D721Med (cell line): Measurements from ENCODE around the gene NPY2R.

Source experiments
- DNase-seq: peaks from one replicate; pipeline ENCODE4 v3.0.0; 2011; ENCODE audit warnings: low spot score; ENCODE audit not compliant: insufficient read length
- FAIRE-seq: peaks from 2 replicates; lab custom pipeline; 2011; peaks lifted over from hg19 to GRCh38; lab: Jason Lieb, UNC
- TF ChIP-seq, protein P1 (sequence below): IDR thresholded peaks from 2 replicates; pipeline ENCODE4 v1.5.1; 2012; ENCODE audit warnings: mild to moderate bottlenecking, control low read depth; ENCODE audit not compliant: insufficient read depth; ENCODE audit errors: missing control alignments

NPY2R gene

DNA sequence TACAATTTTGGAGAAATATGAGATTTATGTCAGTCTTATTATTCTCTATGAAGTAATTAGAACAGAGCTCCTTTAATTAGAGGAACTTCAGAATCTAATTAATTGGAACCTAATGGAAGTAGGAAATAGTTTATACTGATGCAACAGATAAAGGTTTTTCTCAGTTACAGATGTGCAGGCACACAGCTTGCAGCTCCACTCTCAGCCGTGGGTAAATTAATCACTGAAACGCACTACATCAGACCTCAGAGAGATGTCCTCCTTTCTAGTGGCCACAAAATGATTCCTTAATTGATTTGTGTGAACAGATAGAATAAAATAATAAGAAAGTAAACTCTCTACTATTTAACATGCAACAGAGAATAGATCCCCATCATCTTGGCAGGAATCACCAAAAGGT is 21.5 kb upstream of the NPY2R start:
- FAIRE-seq (no peak), DNase-seq (no peak)
- TF ChIP-seq, protein P1, sequence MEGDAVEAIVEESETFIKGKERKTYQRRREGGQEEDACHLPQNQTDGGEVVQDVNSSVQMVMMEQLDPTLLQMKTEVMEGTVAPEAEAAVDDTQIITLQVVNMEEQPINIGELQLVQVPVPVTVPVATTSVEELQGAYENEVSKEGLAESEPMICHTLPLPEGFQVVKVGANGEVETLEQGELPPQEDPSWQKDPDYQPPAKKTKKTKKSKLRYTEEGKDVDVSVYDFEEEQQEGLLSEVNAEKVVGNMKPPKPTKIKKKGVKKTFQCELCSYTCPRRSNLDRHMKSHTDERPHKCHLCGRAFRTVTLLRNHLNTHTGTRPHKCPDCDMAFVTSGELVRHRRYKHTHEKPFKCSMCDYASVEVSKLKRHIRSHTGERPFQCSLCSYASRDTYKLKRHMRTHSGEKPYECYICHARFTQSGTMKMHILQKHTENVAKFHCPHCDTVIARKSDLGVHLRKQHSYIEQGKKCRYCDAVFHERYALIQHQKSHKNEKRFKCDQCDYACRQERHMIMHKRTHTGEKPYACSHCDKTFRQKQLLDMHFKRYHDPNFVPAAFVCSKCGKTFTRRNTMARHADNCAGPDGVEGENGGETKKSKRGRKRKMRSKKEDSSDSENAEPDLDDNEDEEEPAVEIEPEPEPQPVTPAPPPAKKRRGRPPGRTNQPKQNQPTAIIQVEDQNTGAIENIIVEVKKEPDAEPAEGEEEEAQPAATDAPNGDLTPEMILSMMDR, result no peak

DNA sequence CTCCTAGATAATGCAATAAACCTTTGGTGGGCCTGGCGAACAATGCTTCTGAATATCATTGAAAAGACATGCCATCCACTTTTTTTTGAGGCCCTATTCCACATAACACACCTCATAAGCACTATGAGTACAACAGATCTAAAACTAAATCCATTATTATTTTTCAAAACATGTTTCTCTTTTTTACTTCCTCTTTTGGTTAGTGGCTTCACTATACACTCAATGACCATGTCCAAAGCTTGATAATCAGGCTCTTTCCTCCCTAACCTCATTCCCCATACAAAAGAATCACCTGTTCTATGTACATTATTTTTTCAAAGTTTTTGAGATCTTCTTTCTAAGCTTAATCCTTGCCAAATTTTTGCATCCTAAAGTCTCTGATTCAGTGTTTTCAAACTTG is 20.4 kb upstream of the NPY2R start:
- FAIRE-seq, result no peak

DNA sequence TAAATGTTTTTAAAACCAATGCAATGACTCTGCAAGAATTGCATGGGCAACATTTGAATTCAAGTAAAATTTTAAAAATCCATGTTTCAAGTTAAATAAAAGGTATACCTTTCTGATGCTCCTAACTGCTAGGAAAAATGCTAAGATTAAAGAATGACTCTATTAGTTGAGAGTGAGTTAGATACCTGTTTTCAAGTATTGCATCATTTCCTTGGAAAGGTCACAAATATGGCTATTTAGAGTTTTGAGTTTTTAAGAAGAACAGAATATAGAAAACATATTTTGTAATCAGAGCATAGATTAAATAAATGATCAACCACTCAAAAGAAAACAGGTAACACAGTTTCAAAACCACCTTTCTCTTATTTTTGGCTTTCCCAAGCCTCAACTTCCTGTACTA is 18.3 kb upstream of the NPY2R start:
- no peak for FAIRE-seq
- TF ChIP-seq, protein P1, result no peak
- no peak for DNase-seq

More for the DNA sequence above, 20.4 kb upstream of the NPY2R start:
- DNase-seq, result no peak
- TF ChIP-seq, protein P1, result no peak

DNA sequence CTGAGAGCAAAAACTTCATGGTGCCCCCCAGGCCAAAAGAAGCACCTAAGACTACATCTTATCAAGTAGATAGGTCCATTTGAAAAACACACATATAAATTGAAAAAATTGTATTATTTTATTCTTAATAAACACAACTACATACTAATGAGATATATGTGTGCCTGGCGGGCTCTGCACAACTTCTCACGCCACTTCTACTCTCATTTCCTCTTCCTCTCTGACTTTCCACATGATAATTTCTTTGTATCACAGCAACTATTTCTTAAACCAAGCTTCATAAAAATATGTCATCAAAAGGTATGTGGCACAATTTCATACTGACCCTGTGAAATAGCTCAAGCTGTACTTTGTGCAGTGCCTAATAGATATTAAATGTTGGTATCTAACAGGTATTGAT is 10.7 kb upstream of the NPY2R start:
- DNase-seq (no peak), FAIRE-seq (no peak)
- TF ChIP-seq, protein P1, result no peak

DNA sequence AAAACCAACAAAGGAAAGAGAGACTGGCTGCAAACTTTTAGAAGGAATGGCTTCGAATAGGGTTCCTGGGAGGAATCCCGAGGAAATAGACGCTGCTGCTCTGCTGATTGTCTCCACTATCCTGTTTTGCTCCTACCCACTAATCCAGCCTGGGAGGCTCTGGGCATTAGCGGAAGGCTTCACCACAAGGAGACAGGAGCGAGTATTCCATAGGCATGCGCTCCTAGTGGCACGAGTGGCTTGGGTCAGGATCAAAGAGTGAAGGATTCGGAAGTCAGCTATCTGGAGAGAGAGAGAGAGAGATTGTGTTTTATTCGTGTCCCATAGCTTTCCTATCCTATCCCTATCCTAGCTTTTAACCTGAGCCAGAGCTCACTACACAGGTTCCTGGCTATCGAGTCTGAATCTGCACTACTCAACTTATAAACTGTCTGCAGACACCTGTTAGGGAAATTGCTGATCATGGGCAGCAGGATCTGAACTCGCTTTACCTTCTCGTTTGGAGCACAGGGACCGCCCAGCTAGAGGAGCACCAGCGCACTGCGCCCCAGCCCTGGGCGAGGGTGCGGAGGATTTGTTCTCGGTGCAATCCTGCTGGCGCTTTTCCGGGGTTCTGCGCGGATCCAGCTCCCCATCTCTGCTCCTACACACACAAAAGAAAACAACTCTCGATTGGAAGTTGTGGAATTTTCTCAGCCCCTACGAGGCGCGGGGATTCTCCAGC is 740 bp upstream of the NPY2R start:
- DNase-seq, result no peak
- FAIRE-seq, result no peak
- TF ChIP-seq, protein P1, result peak; percentile 25

DNA sequence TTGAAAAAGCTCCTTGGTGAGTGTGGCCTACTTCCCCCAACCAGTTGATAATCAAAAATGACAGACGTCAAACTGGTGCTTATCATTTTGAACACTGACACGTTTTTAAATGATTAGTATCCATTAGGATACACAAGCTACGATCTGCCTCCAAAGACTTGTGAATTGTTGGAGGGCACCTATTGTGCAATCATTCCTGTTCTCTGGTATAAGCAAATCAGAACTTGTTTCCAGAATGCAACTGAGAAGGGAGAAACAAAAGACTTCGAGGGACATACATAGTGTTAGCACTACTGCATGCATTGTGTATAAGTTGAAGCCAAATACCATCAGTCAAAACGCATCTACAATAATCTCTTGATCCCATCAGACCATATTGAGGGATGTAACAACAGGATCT is 11.6 kb downstream of the NPY2R start:
- DNase-seq, result no peak
- TF ChIP-seq, protein P1, result no peak
- no peak for FAIRE-seq

DNA sequence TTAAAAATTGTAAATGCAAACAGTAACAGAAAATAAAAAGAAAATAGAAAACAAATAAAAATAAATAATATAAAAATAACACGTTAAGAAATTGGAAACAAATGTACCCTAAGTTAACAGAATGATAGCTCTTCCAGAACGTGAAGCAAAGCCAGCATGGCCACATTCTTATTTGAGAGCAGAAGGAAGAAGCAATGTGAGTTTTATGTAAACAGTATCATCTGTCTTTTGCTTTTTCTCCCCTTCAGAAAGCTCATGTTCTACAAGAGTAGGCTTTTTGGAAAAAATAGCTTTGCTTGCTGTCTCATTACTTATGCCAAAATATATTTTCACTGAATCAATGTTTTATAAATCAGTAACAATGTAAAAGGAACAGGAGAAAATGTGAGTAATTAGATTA is 18.7 kb downstream of the NPY2R start:
- TF ChIP-seq, protein P1, result no peak
- no peak for DNase-seq
- FAIRE-seq, result no peak
